H9 (cell line): ENCODE results near the gene GHITM. TPM values are rescaled to one million over a fixed set of nuclear protein-coding genes. Genes with fewer than 3 reads are reported as not detected.

Experiments used
- DNase-seq: peaks from one replicate; pipeline ENCODE4 v3.0.0-alpha.2; 2017
- H2AFZ ChIP-seq: one replicate; pipeline ENCODE4 v1.6.1; 2013; ENCODE audit warnings: mild to moderate bottlenecking, low read length, control low read depth, moderate library complexity
- H2AK5ac ChIP-seq: 2 replicates; pipeline ENCODE4 v1.6.1; 2013; ENCODE audit warnings: low read length, control low read depth, mixed read lengths; ENCODE audit not compliant: insufficient read length
- H2BK120ac ChIP-seq: one replicate; pipeline ENCODE4 v1.6.1; 2013; ENCODE audit warnings: low read depth, mild to moderate bottlenecking, low read length, control low read depth, inconsistent platforms; ENCODE audit not compliant: poor library complexity, severe bottlenecking
- H2BK12ac ChIP-seq: 2 replicates; pipeline ENCODE4 v1.6.1; 2013; ENCODE audit warnings: low read length, control low read depth, mixed read lengths, low read depth; ENCODE audit not compliant: insufficient read length
- H2BK15ac ChIP-seq: 2 replicates; pipeline ENCODE4 v1.6.1; 2013; ENCODE audit warnings: low read depth, low read length, control low read depth
- H2BK20ac ChIP-seq: one replicate; pipeline ENCODE4 v1.6.1; 2013; ENCODE audit warnings: low read depth, mild to moderate bottlenecking, low read length, control low read depth, inconsistent platforms; ENCODE audit not compliant: poor library complexity, severe bottlenecking
- H2BK5ac ChIP-seq: 2 replicates; pipeline ENCODE4 v1.6.1; 2013; ENCODE audit warnings: low read length, control low read depth, mixed read lengths; ENCODE audit not compliant: insufficient read length
- H3K14ac ChIP-seq: 2 replicates; pipeline ENCODE4 v1.6.1; 2013; ENCODE audit warnings: low read length, control low read depth; ENCODE audit not compliant: insufficient read depth
- H3K18ac ChIP-seq: 2 replicates; pipeline ENCODE4 v1.6.1; 2013; ENCODE audit warnings: low read depth, mild to moderate bottlenecking, mixed read lengths, low read length, control low read depth; ENCODE audit not compliant: insufficient read length
- H3K23ac ChIP-seq: 2 replicates; pipeline ENCODE4 v1.6.1; 2013; ENCODE audit warnings: low read length, control low read depth, mixed read lengths, low read depth; ENCODE audit not compliant: insufficient read length
- H3K23me2 ChIP-seq: 2 replicates; pipeline ENCODE4 v1.6.1; 2013; ENCODE audit warnings: low read depth, mild to moderate bottlenecking, mixed read lengths, low read length, control low read depth; ENCODE audit not compliant: insufficient read length, poor library complexity, severe bottlenecking
- H3K27ac ChIP-seq: 2 replicates; pipeline ENCODE4 v1.5.1; 2013; ENCODE audit warnings: low read length, control low read depth, mixed read lengths, low read depth; ENCODE audit not compliant: insufficient read length
- H3K27me3 ChIP-seq: 2 replicates; pipeline ENCODE4 v1.6.1; 2013; ENCODE audit warnings: low read length, control low read depth, inconsistent platforms; ENCODE audit not compliant: insufficient read depth
- H3K4ac ChIP-seq: 2 replicates; pipeline ENCODE4 v1.6.1; 2013; ENCODE audit warnings: low read depth, mild to moderate bottlenecking, control low read depth, inconsistent platforms, low read length, moderate library complexity
- H3K4me1 ChIP-seq: 2 replicates; pipeline ENCODE4 v1.6.1; 2013; ENCODE audit warnings: low read length, control low read depth, inconsistent platforms; ENCODE audit not compliant: insufficient read depth
- H3K4me2 ChIP-seq: 2 replicates; pipeline ENCODE4 v1.6.1; 2013; ENCODE audit warnings: low read length, control low read depth, mixed read lengths; ENCODE audit not compliant: insufficient read length, insufficient read depth
- H3K56ac ChIP-seq: 2 replicates; pipeline ENCODE4 v1.6.1; 2013; ENCODE audit warnings: low read depth, mild to moderate bottlenecking, mixed read lengths, low read length, control low read depth; ENCODE audit not compliant: insufficient read length
- H3K79me1 ChIP-seq: 2 replicates; pipeline ENCODE4 v1.6.1; 2013; ENCODE audit warnings: low read depth, mild to moderate bottlenecking, moderate library complexity, low read length, control low read depth, inconsistent platforms; ENCODE audit not compliant: insufficient read depth, poor library complexity, severe bottlenecking
- H3K79me2 ChIP-seq: 2 replicates; pipeline ENCODE4 v1.6.1; 2013; ENCODE audit warnings: low read length, control low read depth, inconsistent platforms; ENCODE audit not compliant: insufficient read depth
- H3K9ac ChIP-seq: 2 replicates; pipeline ENCODE4 v1.6.1; 2013; ENCODE audit warnings: low read length, control low read depth, mixed read lengths; ENCODE audit not compliant: insufficient read length; ENCODE audit errors: extremely low read depth
- H3K9me3 ChIP-seq: one replicate; pipeline ENCODE4 v1.6.1; 2013; ENCODE audit warnings: low read depth, low read length, inconsistent platforms; ENCODE audit not compliant: control insufficient read depth
- H3T11ph ChIP-seq: one replicate; pipeline ENCODE4 v1.6.1; 2013; ENCODE audit warnings: mild to moderate bottlenecking, low read length, control low read depth, inconsistent platforms
- H4K20me1 ChIP-seq: one replicate; pipeline ENCODE4 v1.6.1; 2013; ENCODE audit not compliant: control insufficient read depth, insufficient read length, insufficient read depth
- H4K5ac ChIP-seq: 2 replicates; pipeline ENCODE4 v1.6.1; 2013; ENCODE audit warnings: low read depth, mild to moderate bottlenecking, mixed read lengths, low read length, control low read depth; ENCODE audit not compliant: insufficient read length
- H4K8ac ChIP-seq: replicated peaks from 2 replicates; pipeline ENCODE4 v1.6.1; 2013; ENCODE audit warnings: low read length, control low read depth, mixed read lengths, low read depth; ENCODE audit not compliant: insufficient read length
- H4K91ac ChIP-seq: 2 replicates; pipeline ENCODE4 v1.6.1; 2013; ENCODE audit warnings: low read depth, mild to moderate bottlenecking, moderate library complexity, mixed read lengths, low read length, control low read depth; ENCODE audit not compliant: insufficient read length
- H3K27ac Mint-ChIP-seq, 3 experiments: 2 replicates in 2 of 3; 3 replicates in 1 of 3; pipeline ENCODE4 v1.8.0; 2020 to 2021; ENCODE audit warnings: mixed read lengths in 3 of 3, mild to moderate bottlenecking in 1 of 3, moderate library complexity in 1 of 3
- H3K27me3 Mint-ChIP-seq: 2 replicates; pipeline ENCODE4 v1.8.0; 2021; ENCODE audit warnings: low read depth, mild to moderate bottlenecking, moderate library complexity, mixed read lengths
- H3K36me3 Mint-ChIP-seq, 3 experiments: 2 replicates in 2 of 3; 3 replicates in 1 of 3; pipeline ENCODE4 v1.8.0; 2020 to 2021; ENCODE audit warnings: low read depth in 3 of 3, mixed read lengths in 3 of 3; ENCODE audit not compliant: insufficient read depth in 1 of 3
- H3K4me1 Mint-ChIP-seq, 2 experiments: 2 replicates each; pipeline ENCODE4 v1.8.0; 2020; ENCODE audit warnings: mixed read lengths in 2 of 2
- H3K4me3 Mint-ChIP-seq, 2 experiments: 2 replicates in 1 of 2; 3 replicates in 1 of 2; pipeline ENCODE4 v1.8.0; 2020 to 2021; ENCODE audit warnings: mild to moderate bottlenecking in 2 of 2, mixed read lengths in 2 of 2, moderate library complexity in 1 of 2
- H3K9me3 Mint-ChIP-seq, 2 experiments: 2 replicates in 1 of 2; 3 replicates in 1 of 2; pipeline ENCODE4 v1.8.0; 2020; ENCODE audit warnings: mild to moderate bottlenecking in 2 of 2, mixed read lengths in 2 of 2, moderate library complexity in 1 of 2
- CTCF ChIP-seq: fragments of 200-600 bp; sonication (generic); conservative IDR thresholded peaks from 3 replicates; pipeline ENCODE4 v1.8.0; 2021; ENCODE audit warnings: antibody characterized with exemption, mild to moderate bottlenecking
- WGBS: extraction: QIAGEN DNeasy Blood & Tissue Kit; methylation state at CpG from one replicate; pipeline ENCODE4 v1.1.7; 2013; ENCODE audit warnings: missing lambda C conversion rate, low lambda C conversion rate, mixed read lengths; ENCODE audit not compliant: insufficient read length; ENCODE audit errors: extremely low coverage; 5-methylcytosine and 5-hydroxymethylcytosine counted together
- total RNA-seq: library from RNA; stranded (reverse); gene quantifications from 2 replicates; pipeline ENCODE4 v1.2.1, GENCODE V29; 2021

The GHITM gene
- total RNA-seq, 1 experiment from 2014 or later, result 95.6 TPM

DNA sequence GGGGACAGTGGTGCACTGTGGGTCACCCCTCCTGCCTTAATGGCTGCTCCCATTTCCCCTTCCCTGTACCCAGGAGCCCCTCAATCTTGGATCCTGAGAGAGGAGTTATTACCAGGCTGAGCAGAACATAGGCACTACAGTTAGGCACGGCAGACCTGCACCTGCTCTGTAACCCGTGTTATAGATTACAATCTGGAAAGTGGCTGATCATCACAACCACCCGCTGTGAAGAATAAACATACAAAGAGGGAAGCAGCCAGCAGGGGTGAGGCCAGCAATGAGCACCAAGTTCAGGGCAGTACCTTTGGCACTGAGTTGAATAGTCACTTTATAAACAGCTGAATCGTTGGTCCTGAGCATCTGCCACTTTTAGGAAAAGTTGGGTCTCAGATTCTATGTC, 56.8 kb downstream of the GHITM start:
- H3K27me3 Mint-ChIP-seq, result peaks cover 60% of the 10 kb centered on the region
- H3K23me2 ChIP-seq, result peaks cover 12% of the 10 kb centered on the region
- no CpG with 5 or more reads among the region's 4 CpGs for WGBS
- H2BK12ac ChIP-seq, result no peak overlapping the region
- no peak overlapping the region for H3K27ac Mint-ChIP-seq
- no peak overlapping the region for H3K9ac ChIP-seq
- no peak overlapping the region for H3K56ac ChIP-seq
- DNase-seq, result no peak
- no peaks in the 10 kb centered on the region for H4K20me1 ChIP-seq
- H3K4me1 Mint-ChIP-seq, result peaks cover 7 to 9% of the 10 kb centered on the region in 2 experiments
- H2BK120ac ChIP-seq, result no peak overlapping the region
- no peaks in the 10 kb centered on the region; the same call in 1 of the 2 replicates for H3K4me1 ChIP-seq
- no peak overlapping the region for H2BK5ac ChIP-seq
- H2BK20ac ChIP-seq, result no peak overlapping the region
- no peak overlapping the region for H4K5ac ChIP-seq
- no peak overlapping the region for H2BK15ac ChIP-seq
- no peak overlapping the region for H3K27ac ChIP-seq
- H3K36me3 Mint-ChIP-seq, result peaks cover 0 to 2% (median 0%) of the 10 kb centered on the region in 3 experiments; a peak in 3 of 7 replicates
- H3K4ac ChIP-seq, result no peak overlapping the region
- H3K18ac ChIP-seq, result no peak overlapping the region
- H4K91ac ChIP-seq, result no peak overlapping the region
- no peaks in the 10 kb centered on the region for H3K9me3 ChIP-seq
- H3K27me3 ChIP-seq, result peaks cover 17% of the 10 kb centered on the region
- no peak overlapping the region for H4K8ac ChIP-seq
- H3K14ac ChIP-seq, result no peak overlapping the region
- no peak overlapping the region for H2AFZ ChIP-seq
- TF ChIP-seq CTCF, result no peak
- no peak overlapping the region for H2AK5ac ChIP-seq
- H3K9me3 Mint-ChIP-seq, result no peaks in the 10 kb centered on the region
- H3K79me2 ChIP-seq, result no peaks in the 10 kb centered on the region
- no peak overlapping the region for H3K23ac ChIP-seq
- no peak overlapping the region; a peak in 2 of 5 replicates for H3K4me3 Mint-ChIP-seq
- no peaks in the 10 kb centered on the region for H3K79me1 ChIP-seq
- H3T11ph ChIP-seq, result no peak overlapping the region
- no peak overlapping the region for H3K4me2 ChIP-seq
